ENCODE measurements around the gene RBBP5. TPM values are rescaled to one million over a fixed set of nuclear protein-coding genes. Genes with fewer than 3 reads are reported as not detected.

RBBP5 gene
- total RNA-seq, 2 donors from 2014 or later: 8.3 to 10.2 TPM

DNA sequence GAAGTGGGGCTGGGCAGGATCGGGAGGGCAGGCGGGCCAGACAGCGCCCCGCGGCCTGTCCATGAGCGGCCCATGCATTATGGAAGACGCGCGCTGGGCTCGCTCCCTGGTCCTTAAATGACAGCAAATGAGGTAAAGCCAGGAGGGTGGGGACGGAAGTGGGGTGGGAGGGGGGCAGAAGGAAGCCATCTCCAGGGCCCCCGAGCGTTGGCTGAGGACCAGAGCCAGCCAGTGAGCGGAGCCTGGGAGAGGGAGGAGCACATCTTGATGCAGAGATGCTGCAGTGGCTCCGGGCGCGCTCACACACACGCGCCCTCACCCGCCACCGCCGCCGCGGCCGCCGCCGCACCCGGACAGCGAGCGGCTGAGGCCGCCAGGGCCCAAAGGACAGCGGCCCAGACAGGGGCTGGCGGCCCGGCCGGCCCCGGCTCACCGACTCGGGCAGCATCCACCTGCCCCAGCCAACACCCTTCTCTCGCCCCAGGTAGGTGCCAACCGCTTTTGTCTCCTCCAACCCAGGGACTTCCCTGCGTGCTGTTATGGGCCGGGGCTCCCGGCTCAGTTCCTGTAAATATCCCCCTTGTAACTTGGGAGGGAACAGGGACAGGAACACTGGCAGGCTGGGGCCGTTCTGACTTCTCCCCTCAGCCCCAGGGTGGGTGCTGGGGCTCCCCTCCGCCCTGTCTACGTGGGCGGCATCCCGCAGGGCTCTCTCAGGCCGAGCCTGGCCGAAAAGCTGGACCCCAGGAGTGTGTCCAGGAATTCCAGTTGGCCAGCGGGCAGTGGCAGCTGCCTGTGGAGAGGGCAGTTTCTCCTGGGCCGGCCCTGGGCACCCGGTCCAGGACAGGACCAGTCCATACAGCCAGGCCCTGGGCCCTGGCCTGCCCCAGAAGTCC is 78.6 kb downstream of the RBBP5 start, which contains the start of gene CNTN2:
Gene CNTN2, plus strand, starts transcription at position 302 of the 896 bp plus-strand sequence. CDS start 9,974 bp downstream, outside the sequence.
- intact Hi-C loops (cut with DNase I): no loop called here
- no peak for DNase-seq (ENCODE audit: low spot score)

DNA sequence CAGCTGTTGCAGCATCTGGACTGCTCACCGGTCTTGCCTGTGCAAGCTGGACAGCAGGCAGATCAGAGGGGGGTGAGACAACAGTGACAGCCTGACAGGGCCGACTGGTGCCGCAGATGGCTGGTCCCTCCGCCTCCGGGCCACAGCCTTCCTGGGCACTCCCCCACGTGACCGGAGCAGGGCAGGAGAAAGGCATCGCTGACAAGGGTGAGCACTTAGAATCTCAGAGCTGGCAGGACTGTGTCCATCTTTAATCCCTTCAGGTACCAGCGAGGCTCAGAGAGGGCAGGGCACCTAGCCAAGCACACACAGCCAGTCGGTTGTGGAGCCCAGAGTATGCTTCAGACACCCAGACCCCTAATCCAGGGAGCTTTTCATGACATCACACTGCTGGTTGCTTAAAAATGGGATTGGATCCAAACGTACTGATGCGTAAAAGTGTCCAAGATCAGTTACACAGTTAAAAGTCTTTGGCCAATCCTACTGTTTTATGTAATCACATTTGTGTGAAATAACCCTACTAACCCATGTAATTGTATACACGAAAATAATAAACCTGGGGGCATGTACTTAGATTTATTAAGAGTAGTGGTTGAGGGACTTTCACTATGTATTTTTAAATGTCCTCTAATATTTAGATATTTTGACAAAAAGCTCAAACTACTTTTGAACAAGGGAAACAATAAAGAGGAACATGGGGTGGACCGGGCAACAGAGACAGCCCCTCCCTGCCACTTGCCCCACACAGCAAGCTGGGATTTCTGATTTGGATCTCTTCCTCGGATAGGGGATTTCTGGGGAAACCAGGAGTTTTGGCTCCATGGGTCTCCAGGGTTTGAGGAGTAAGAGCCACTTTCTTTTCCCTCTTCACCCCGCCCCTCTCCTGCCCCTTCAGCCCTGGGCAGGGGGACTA is 79.5 kb downstream of the RBBP5 start:
- intact Hi-C loops (cut with DNase I): no loop called here
- DNase-seq (ENCODE audit: low spot score): no peak

DNA sequence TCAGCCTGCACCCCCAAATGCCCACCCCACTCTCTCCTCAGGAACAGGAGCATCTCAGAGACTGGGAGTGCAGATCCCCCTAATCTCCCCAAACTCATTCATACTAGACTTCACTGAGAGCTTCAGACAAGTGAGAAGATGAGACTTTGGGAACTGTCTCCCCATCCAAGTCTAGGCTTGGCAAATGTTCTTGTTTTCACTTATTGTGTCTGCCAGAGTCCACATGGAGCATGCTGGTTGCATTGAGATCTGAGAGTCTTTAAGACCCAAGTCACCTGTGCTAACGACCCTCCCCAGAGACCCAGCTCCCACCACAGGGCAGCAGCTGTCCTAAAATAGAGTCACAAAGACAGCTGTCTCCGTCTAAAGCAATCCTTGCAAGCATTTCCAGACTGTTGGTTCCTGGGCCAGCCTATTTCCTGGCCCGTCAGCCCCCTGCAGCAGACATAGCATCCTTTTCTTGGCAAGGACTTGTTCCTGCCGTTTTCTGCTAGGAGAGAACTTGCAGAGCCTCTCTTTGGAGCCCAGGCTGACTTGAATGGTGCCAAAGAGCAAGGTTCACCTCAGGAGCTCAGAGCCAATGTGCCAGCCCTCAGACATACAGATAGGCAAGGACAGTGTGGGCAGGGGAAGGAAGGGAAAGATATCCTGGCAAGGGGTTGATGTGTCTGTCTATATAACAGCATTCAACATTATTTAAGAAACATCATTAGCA is 80.6 kb downstream of the RBBP5 start:
- no peak for DNase-seq (ENCODE audit: low spot score)

DNA sequence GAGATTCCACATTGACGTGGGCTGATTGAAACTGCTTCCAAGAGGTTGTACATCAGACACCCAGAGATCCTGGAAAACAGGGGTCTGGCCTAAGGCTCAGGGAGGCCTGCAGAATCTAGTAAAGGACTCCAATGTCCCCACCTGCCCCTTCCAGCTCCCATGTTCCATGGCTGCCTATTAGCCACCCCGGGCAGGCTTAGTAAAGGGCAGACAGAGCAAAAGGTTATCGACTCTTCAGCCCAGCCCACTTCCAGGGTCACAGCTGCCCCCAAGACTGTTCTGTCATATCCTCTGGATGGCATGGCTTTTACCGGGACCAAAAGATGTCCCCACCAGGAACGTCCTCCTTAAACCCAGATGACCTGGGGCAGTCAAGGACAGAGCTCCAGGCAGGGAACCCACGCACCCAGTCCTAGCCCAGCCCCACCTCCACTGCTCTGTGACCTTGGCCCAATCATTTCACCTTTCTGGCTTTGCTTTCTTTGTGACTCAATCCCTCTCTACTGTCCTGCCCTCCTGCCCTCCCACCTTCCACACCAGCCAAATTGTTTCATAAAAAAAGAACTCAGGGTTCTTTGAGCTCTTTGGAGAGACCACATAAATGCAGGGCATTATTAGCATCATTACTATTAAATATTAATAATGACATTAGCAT is 83.5 kb downstream of the RBBP5 start:
- intact Hi-C loops (cut with DNase I): no loop called here
- no peak for DNase-seq (ENCODE audit: low spot score)

More for the DNA sequence above, 80.6 kb downstream of the RBBP5 start:
- intact Hi-C loops (cut with DNase I): no loop called here

DNA sequence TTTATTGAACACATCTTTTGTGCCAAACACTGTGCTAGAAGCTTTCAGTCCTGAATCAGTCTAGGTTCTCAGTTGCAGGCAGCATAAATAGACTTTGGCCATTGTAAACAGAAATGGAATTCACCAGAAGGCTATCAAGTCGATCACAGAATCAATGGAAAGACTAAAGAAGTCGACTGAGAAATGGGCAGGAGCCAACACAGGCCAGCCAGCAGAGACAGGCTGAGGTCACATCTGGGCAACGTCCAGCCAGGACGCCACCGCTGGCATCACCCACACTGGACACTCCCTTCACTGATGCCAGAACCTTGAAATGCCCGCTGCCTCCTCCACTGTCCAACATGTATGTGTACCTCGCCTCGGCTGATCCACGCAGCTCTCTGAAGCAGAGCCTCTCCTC is 84.2 kb downstream of the RBBP5 start:
- intact Hi-C loops (cut with DNase I): no loop called here
- no peak for DNase-seq (ENCODE audit: low spot score)

Other genes with a start within 250 kb of the RBBP5 start
- gene CNTN2, start 78.8 kb downstream of the RBBP5 start, total RNA-seq: under 1 TPM; 0.14 to 0.28 TPM
- gene TMEM81, start 37.5 kb downstream of the RBBP5 start, total RNA-seq: 1 to 10 TPM; 1.4 to 1.5 TPM
- 10 to 100 TPM; 10.9 to 11.9 TPM for gene DSTYK, start 89.7 kb upstream of the RBBP5 start, total RNA-seq
- gene TMCC2, start 106.0 kb upstream of the RBBP5 start, total RNA-seq: 1 to 10 TPM; 4.1 to 4.6 TPM
- gene NUAK2, start 199.8 kb upstream of the RBBP5 start, total RNA-seq: 1 to 10 TPM; 1.1 to 1.5 TPM
- under 1 TPM in 1 of 2 donors, not detected in 1; 0.83 TPM for gene KLHDC8A, start 234.9 kb upstream of the RBBP5 start, total RNA-seq